ENCODE results near the gene ODAD4. TPM values are rescaled to one million over a fixed set of nuclear protein-coding genes. Genes with fewer than 3 reads are reported as not detected.

Gene ODAD4
- total RNA-seq, 2 experiments from 2014 or later, result 0.81 to 1.4 TPM

GRCh38 chr17:41915566-41915965, 14.9 kb upstream of the ODAD4 start:
- peaks cover 17% of the 10 kb centered on the region for H3K36me3 Mint-ChIP-seq (ENCODE audit: low read depth)
- no peaks in the 10 kb centered on the region for H3K9me3 Mint-ChIP-seq
- H3K4me1 Mint-ChIP-seq (ENCODE audit: low read depth), result peaks cover 34% of the 10 kb centered on the region
- ChIA-PET CTCF (no interaction called here), POLR2A (interaction anchor here (0.6 to 0.9 kb wide), 3 partner anchors 10 to 45 kb away, joined by 3 read pairs; no protein-coding TSS in a partner anchor)
- H3K27me3 Mint-ChIP-seq, result no peaks in the 10 kb centered on the region
- intact Hi-C loops (cut with micrococcal nuclease), result no loop called here
- H3K27ac Mint-ChIP-seq, result peak overlapping the region; percentile 22
- no peak for ATAC-seq
- no peak overlapping the region for H3K4me3 Mint-ChIP-seq
- DNase-seq, result no peak
- TF ChIP-seq CTCF (IDR thresholded peaks at IDR 0.05), result no peak

GRCh38 chr17:41917192-41917591, 13.2 kb upstream of the ODAD4 start:
- H3K9me3 Mint-ChIP-seq, result no peaks in the 10 kb centered on the region
- H3K27ac Mint-ChIP-seq, result peak overlapping the region; percentile 93
- H3K4me3 Mint-ChIP-seq, result peak overlapping the region; percentile 95
- ChIA-PET POLR2A (interaction anchor here (1.0 to 3.7 kb wide), 6 partner anchors 10 to 69 kb away, joined by 4 to 40 read pairs (median 6); partner anchors contain the start of gene ODAD4), CTCF (interaction anchor here (1.1 to 2.6 kb wide), 4 partner anchors 13 to 101 kb away, joined by 3 to 13 read pairs (median 8); partner anchors contain the start of genes DNAJC7, KLHL11 and ODAD4)
- H3K27me3 Mint-ChIP-seq, result no peaks in the 10 kb centered on the region
- peaks cover 10% of the 10 kb centered on the region for H3K36me3 Mint-ChIP-seq (ENCODE audit: low read depth)
- no peak for DNase-seq
- H3K4me1 Mint-ChIP-seq (ENCODE audit: low read depth), result peaks cover 34% of the 10 kb centered on the region
- intact Hi-C loops (cut with micrococcal nuclease), result no loop called here
- no peak for ATAC-seq
- TF ChIP-seq CTCF (IDR thresholded peaks at IDR 0.05), result no peak

- H3K9me3 Mint-ChIP-seq, result no peaks in the 10 kb centered on the region
- H3K27me3 Mint-ChIP-seq, result no peaks in the 10 kb centered on the region
- ATAC-seq, result no peak
- POLR2A ChIA-PET, result interaction anchor here (0.7 to 3.7 kb wide), 12 partner anchors 11 to 1047 kb away, joined by 3 to 40 read pairs (median 5); partner anchors contain the start of genes EIF1 and ODAD4
- peak; percentile 59 for DNase-seq
- CTCF ChIA-PET, result interaction anchor here (1.1 to 2.6 kb wide), 7 partner anchors 10 to 117 kb away, joined by 3 to 13 read pairs (median 3); partner anchors contain the start of genes DNAJC7, KLHL11 and ODAD4
- intact Hi-C loops (cut with micrococcal nuclease), result no loop called here
- peak overlapping the region; percentile 95 for H3K4me3 Mint-ChIP-seq
- H3K27ac Mint-ChIP-seq, result peak overlapping the region; percentile 93
- no peak for TF ChIP-seq CTCF (IDR thresholded peaks at IDR 0.05)
- peaks cover 34% of the 10 kb centered on the region for H3K4me1 Mint-ChIP-seq (ENCODE audit: low read depth)
- H3K36me3 Mint-ChIP-seq (ENCODE audit: low read depth), result peaks cover 4% of the 10 kb centered on the region
Observed at GRCh38 chr17:41917679-41918313, 12.6 kb upstream of the ODAD4 start.

- intact Hi-C loops (cut with micrococcal nuclease), result no loop called here
- H3K4me1 Mint-ChIP-seq (ENCODE audit: low read depth), result peaks cover 34% of the 10 kb centered on the region
- ATAC-seq, result peak; percentile 99
- H3K27me3 Mint-ChIP-seq, result no peaks in the 10 kb centered on the region
- POLR2A ChIA-PET, result interaction anchor here (0.7 to 3.7 kb wide), 15 partner anchors 10 to 1046 kb away, joined by 3 to 40 read pairs (median 5); partner anchors contain the start of genes EIF1 and ODAD4
- CTCF ChIA-PET, result interaction anchor here (0.9 to 2.6 kb wide), 8 partner anchors 9 to 117 kb away, joined by 3 to 13 read pairs (median 3); partner anchors contain the start of genes DNAJC7, KLHL11 and ODAD4
- DNase-seq, result peak; percentile 97
- no peak for TF ChIP-seq CTCF (IDR thresholded peaks at IDR 0.05)
- no peaks in the 10 kb centered on the region for H3K9me3 Mint-ChIP-seq
- peaks cover 4% of the 10 kb centered on the region for H3K36me3 Mint-ChIP-seq (ENCODE audit: low read depth)
- peak within 1 kb of the TSS; percentile 95 for H3K4me3 Mint-ChIP-seq
- H3K27ac Mint-ChIP-seq, result peak within 1 kb of the TSS; percentile 93
Observed at GRCh38 chr17:41918314-41919164, 11.9 kb upstream of the ODAD4 start, which contains the start of gene ACLY. TSS of gene ACLY (minus strand) at chr17:41918951. CDS start at chr17:41913873, 5,078 bp downstream.
